GM19452 (cell line): ENCODE data around the gene PGPEP1.
A peak's percentile ranks its signal among the peaks of the same experiment; 100 is the strongest.

Source experiments
- ATAC-seq: cut with Tn5 transposase; IDR thresholded peaks from one replicate; pipeline ENCODE4 v1.9.1; 2021; ENCODE audit not compliant: unreplicated experiment

The PGPEP1 gene

DNA sequence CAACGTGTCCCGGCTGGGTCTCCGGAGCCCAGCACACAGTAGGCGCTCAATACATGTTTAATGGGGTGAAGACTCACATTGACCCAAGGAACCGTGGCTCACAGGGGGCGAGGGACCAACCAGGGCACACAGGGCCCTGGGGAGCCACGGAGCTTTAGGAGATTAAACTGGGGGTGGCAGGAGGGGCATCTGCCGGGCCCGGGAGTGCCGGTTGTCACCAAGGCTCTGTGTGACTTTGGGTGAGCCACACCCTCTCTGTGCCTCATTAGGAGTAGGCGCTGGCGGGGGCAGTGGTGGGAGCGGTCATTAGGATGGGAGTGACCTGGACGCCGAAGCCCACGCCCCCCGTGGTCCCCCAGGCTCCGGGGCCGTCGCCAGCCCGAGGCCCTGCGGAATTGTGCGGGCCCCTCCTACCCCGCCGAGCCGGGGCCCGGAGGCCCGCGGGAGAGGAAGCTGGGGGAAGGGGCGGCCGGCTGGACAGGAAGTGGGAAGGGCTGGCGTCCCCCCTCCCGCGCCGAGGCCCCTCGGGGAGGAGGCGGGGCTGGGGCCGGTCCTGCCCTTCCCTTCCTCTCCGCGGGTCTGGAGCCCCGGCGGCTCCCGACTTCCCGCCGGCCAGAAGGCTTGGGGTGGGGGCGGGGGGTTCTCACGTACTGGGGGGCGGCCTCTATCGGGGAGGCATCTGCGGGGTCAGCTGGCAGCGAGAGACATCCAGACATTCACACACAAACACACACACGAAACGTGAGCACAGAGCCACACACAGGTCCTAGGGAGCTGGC lies 77.0 kb downstream of the PGPEP1 start:
- ATAC-seq: no peak

DNA sequence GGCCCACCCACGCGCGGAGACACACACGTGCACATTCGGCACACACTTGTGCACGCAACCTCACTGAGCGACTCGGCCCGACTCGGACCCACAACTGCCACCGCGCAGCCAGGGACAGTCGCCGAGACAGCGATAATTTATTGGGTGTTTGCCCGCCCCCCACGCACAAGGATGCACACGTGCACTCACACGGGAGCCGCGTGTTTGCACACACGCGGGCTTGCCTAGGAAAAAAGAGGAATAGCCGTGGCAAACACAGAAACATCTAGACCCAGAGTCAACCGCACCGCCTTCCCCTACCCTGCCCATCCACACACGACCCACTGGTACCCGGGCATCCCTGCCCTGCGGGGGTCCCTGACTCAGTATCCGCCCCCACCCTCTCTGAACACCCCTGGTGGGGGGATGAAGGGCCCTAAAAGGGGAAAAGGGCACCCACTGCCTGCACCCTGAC lies 77.7 kb downstream of the PGPEP1 start:
- no peak for ATAC-seq

DNA sequence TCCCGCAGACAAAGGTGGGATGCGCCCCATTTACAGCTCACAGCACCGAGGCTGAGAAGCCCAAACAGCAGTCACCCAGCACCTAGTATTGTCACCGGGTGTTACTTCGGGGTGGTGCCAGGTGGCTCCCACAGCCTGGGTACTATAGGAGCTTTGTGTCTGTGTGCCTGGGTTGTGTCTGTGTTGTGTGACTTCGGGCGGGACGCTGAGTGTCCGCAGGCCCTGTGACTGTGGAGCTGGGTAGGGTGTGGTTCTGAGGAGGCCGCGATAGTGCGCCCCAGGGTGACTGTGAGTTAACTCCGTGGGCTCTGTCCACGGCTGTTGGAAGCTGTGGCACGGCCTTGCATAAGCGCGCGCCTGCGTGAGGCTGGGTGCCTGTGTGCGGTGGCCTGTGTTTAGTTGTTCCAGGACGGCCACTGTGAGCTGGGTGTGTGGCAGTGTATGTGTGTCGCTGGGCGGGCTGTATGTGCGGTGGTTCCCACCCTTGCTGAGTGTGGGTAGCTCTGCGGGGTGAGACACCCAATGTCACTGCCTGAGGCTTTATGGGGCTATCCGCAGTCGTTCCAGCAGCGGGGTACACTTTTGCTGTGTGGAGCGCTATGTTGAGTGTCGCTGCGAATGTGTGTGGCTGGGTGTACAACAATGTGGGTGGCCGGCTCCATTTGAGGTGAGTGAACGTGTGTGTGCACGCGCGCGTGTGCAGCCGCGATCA lies 78.2 kb downstream of the PGPEP1 start:
- ATAC-seq: no peak

DNA sequence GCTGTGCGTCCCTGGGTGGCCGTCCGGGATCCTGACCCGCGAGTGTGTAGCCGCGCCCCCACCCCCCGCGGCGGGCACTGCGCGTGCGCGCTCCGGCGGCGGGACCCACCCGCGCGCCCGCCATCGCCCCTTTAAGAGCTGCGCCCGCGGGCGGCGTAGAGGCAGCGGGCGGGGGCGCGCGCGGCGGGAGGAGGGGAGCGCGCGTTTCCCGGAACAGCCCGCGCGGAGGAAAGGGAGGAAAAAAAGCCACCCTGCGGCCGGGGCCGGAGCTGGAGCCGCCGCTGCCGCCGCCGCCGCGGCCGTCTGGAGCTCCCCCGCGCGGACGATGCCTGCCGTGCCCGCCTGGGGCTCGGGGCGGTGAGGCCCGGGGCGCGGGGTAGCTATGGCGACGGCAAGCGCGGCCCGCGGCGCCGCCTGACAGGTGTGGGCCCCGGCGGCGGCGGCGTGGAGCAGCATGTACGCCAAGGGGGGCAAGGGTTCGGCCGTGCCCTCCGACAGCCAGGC lies 78.8 kb downstream of the PGPEP1 start, which contains the start of gene SSBP4:
Gene SSBP4, plus strand, starts transcription at position 204 of the 504 bp plus-strand sequence. Its CDS starts 251 bp downstream, at position 455.
- ATAC-seq: peak; percentile 48
